ENCODE results near the gene CTTN. TPM values are rescaled to one million over a fixed set of nuclear protein-coding genes. Genes with fewer than 3 reads are reported as not detected.

Gene CTTN
- total and polyA plus RNA-seq, 2 of the 8 experiments (the other 6 are each of a cell fraction or from before 2014, with no cell fraction given): 84.6 to 216 TPM

DNA sequence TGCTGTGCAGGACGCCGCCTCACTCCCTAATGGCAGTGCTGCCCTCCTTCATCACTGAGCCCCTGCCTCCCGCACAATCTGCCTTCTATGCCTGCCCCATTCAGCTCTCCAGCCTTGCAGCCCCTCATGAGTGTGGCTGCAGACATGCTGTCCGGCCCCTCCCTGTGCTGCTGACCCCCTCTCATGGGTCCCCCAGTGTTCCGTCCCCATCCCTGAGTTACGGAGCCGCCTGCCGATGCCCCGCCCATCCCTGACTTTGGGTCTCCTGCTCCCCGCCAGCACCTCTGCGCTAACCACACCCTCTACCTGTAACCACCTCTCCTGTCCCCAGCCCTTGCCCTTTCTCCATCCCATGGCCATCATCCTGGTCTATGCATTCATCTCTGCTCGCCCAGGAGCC, 33.3 kb downstream of the CTTN start:
- Histone ChIP-seq H3K27ac (ENCODE audit: low read depth, low read length) (no peak overlapping the region), H3K4me2 (ENCODE audit: insufficient read depth in 1 of 2, low read depth in 2 of 2, low read length in 2 of 2) (no peak overlapping the region), H3K4ac (replicated peaks; ENCODE audit: insufficient read length, low read depth, low read length) (no peak overlapping the region), H3K79me2 (ENCODE audit: control insufficient read depth in 1 of 2, insufficient read depth in 2 of 2, low read length in 2 of 2) (no peaks in the 10 kb centered on the region), H3K23ac (ENCODE audit: insufficient read length) (no peak overlapping the region), H3K9me3 (ENCODE audit: insufficient read depth in 2 of 2, low read depth in 1 of 2, low read length in 1 of 2) (no peaks in the 10 kb centered on the region), H2AK5ac (ENCODE audit: low read depth, low read length) (no peak overlapping the region), H3K4me1 (replicated peaks in 1 of 4; ENCODE audit: control insufficient read depth in 3 of 4, insufficient read depth in 4 of 4, low read length in 3 of 4) (peaks cover 0 to 3% (median 0%) of the 10 kb centered on the region in 4 experiments; a peak in 1 of 7 replicates), H4K91ac (replicated peaks; ENCODE audit: insufficient read length, low read length) (no peak overlapping the region), H4K5ac (ENCODE audit: insufficient read length, low read depth, low read length) (no peak overlapping the region), H3K4me3 (ENCODE audit: extremely low read depth in 1 of 4, insufficient read depth in 2 of 4, low read depth in 3 of 4, low read length in 4 of 4) (no peak overlapping the region), H2BK15ac (ENCODE audit: low read length) (no peak overlapping the region), H2AFZ (ENCODE audit: low read length) (no peak overlapping the region), H3K56ac (replicated peaks; ENCODE audit: insufficient read length, low read depth, low read length) (no peak overlapping the region), H3K23me2 (ENCODE audit: low read depth, low read length) (no peaks in the 10 kb centered on the region), H3K14ac (ENCODE audit: insufficient read length) (no peak overlapping the region), H2BK120ac (replicated peaks; ENCODE audit: low read depth, low read length) (no peak overlapping the region), H2BK12ac (ENCODE audit: low read depth, low read length) (no peak overlapping the region), H3K9ac (replicated peaks in 1 of 4; ENCODE audit: extremely low read depth in 1 of 4, low read depth in 3 of 4, low read length in 3 of 4) (no peak overlapping the region), H3K27me3 (replicated peaks in 1 of 4; ENCODE audit: control insufficient read depth in 3 of 4, extremely low read depth in 1 of 4, insufficient read depth in 3 of 4, low read length in 3 of 4) (no peaks in the 10 kb centered on the region), H4K8ac (ENCODE audit: extremely low read depth, insufficient read depth, low read length) (no peak overlapping the region), H2BK20ac (ENCODE audit: low read length) (no peak overlapping the region), H3K18ac (ENCODE audit: extremely low read depth, low read length) (no peak overlapping the region), H3K36me3 (ENCODE audit: control insufficient read depth in 2 of 4, insufficient read depth in 4 of 4, low read length in 3 of 4) (peaks cover 27 to 90% (median 79%) of the 10 kb centered on the region in 4 experiments), H3K79me1 (ENCODE audit: low read depth, low read length) (no peaks in the 10 kb centered on the region), H4K20me1 (replicated peaks in 1 of 2; ENCODE audit: control insufficient read depth in 1 of 2, insufficient read depth in 2 of 2, low read length in 2 of 2) (peaks cover 12 to 32% of the 10 kb centered on the region in 2 experiments), H2BK5ac (ENCODE audit: low read depth, low read length) (no peak overlapping the region)
- POLR2A ChIA-PET (ENCODE audit: partially characterized antibody): interaction anchor here (0.9 to 1.3 kb wide), 3 partner anchors 8 to 24 kb away, joined by 3 read pairs; no protein-coding TSS in a partner anchor
- FAIRE-seq (no peak), DNase-seq (ENCODE audit: low read depth in 1 of 2, low spot score in 2 of 2) (no peak)
- 89% methylated on average over 11 of the region's 12 CpGs; no CpG with 5 or more reads in 1 of the 2 experiments for WGBS, 2 experiments (ENCODE audit: extremely low coverage in 1 of 2, insufficient coverage in 1 of 2, insufficient read length in 1 of 2, insufficient replicate concordance in 2 of 2, low coverage in 1 of 2, low lambda C conversion rate in 2 of 2, missing lambda C conversion rate in 1 of 2)
- CTCF ChIA-PET (ENCODE audit: partially characterized antibody): interaction anchor here (0.9 to 1.2 kb wide), 2 partner anchors 12 to 22 kb away, joined by 3 read pairs; no protein-coding TSS in a partner anchor
- TF ChIP-seq POLR2AphosphoS5 (IDR thresholded peaks at IDR 0.05; ENCODE audit: low read depth, low read length): no peak

Measured in H1 (cell line).